Caco-2 (cell line): ENCODE data around the gene ITLN2. TPM values are rescaled to one million over a fixed set of nuclear protein-coding genes. Genes with fewer than 3 reads are reported as not detected.
"Not testable (repeated sequence)": the region's sequence is repeated elsewhere in the genome, so short reads cannot be mapped to it uniquely, and the experiment has no call there.

ENCODE experiments used
- BruUV-seq: library from RNA; stranded (reverse); fragments of 400-500 nt; replicated peaks from 2 replicates; lab custom pipeline; 2021; lab: Mats Ljungman, UMichigan
- CTCF ChIA-PET: fragments of 300-600 bp; sonication (Branson Sonifier 250); formaldehyde crosslinking; loops from one replicate; lab custom pipeline; 2022; ENCODE audit warnings: antibody characterized with exemption; lab: Charles Lee
- POLR2A ChIA-PET: fragments of 300-600 bp; sonication (Branson Sonifier 250); formaldehyde crosslinking; loops from one replicate; lab custom pipeline; 2022; ENCODE audit warnings: antibody characterized with exemption; lab: Charles Lee
- DNase-seq, 2 experiments: peaks; one replicate each; pipeline versions ENCODE4 v3.0.0 to v3.0.0-alpha.2; 2020 to 2022
- H3K27me3 ChIP-seq: replicated peaks from 2 replicates; pipeline ENCODE4 v1.6.0; 2011; ENCODE audit warnings: low read length; ENCODE audit not compliant: control insufficient read depth, insufficient read depth
- H3K36me3 ChIP-seq: 2 replicates; pipeline ENCODE4 v1.5.1; 2011; ENCODE audit warnings: low read length; ENCODE audit not compliant: control insufficient read depth, insufficient read depth
- H3K4me1 ChIP-seq: fragments of 250-450 bp; sonication (Bioruptor Pico); 2 replicates; pipeline ENCODE4 v1.5.1; 2020; ENCODE audit warnings: mild to moderate bottlenecking
- H3K4me3 ChIP-seq: 2 replicates; pipeline ENCODE4 v1.5.1; 2011; ENCODE audit warnings: low read depth, mild to moderate bottlenecking, control low read depth, low read length
- H3K9me3 ChIP-seq: fragments of 250-450 bp; sonication (Bioruptor Pico); 2 replicates; pipeline ENCODE4 v1.5.1; 2020; ENCODE audit warnings: mild to moderate bottlenecking, moderate library complexity
- H3K27ac Mint-ChIP-seq: one replicate; pipeline ENCODE4 v1.8.0; 2022; ENCODE audit warnings: mixed read lengths; ENCODE audit not compliant: unreplicated experiment
- H3K27me3 Mint-ChIP-seq: one replicate; pipeline ENCODE4 v1.8.0; 2022; ENCODE audit warnings: mixed read lengths; ENCODE audit not compliant: insufficient read depth, unreplicated experiment
- H3K36me3 Mint-ChIP-seq: one replicate; pipeline ENCODE4 v1.8.0; 2022; ENCODE audit warnings: mild to moderate bottlenecking, mixed read lengths; ENCODE audit not compliant: insufficient read depth, unreplicated experiment
- H3K4me1 Mint-ChIP-seq: one replicate; pipeline ENCODE4 v1.8.0; 2022; ENCODE audit warnings: low read depth, mixed read lengths; ENCODE audit not compliant: unreplicated experiment
- H3K4me3 Mint-ChIP-seq: one replicate; pipeline ENCODE4 v1.8.0; 2022; ENCODE audit warnings: mild to moderate bottlenecking, moderate library complexity, mixed read lengths; ENCODE audit not compliant: unreplicated experiment
- H3K9me3 Mint-ChIP-seq: one replicate; pipeline ENCODE4 v1.8.0; 2022; ENCODE audit warnings: mixed read lengths; ENCODE audit not compliant: unreplicated experiment
- CTCF ChIP-seq, 2 experiments: fragments of 200-600 bp in 1 of 2; IDR thresholded peaks; 1 replicate in 1 of 2; 2 replicates in 1 of 2; pipeline versions ENCODE4 v1.5.1 to v1.8.0; 2011 to 2022; ENCODE audit warnings: antibody characterized with exemption in 1 of 2, control low read depth in 1 of 2, inconsistent platforms in 1 of 2, low read depth in 1 of 2, low read length in 1 of 2, mild to moderate bottlenecking in 1 of 2, moderate library complexity in 1 of 2; ENCODE audit not compliant: insufficient read depth in 1 of 2, severe bottlenecking in 1 of 2, unreplicated experiment in 1 of 2
- intact Hi-C: fragments of 100-400 bp; cut with micrococcal nuclease; formaldehyde crosslinking; loops from one replicate; pipeline ENCODE4 v1.10.0; 2022; ENCODE audit not compliant: unreplicated experiment
- total RNA-seq: library from RNA; stranded (reverse); gene quantifications from 2 replicates; pipeline ENCODE4 v1.2.3, GENCODE V29; 2022

Gene ITLN2
- total RNA-seq, 1 experiment from 2014 or later: 0.93 TPM

GRCh38 chr1:160901768-160902167, 52.8 kb downstream of the ITLN2 start:
- no peak for DNase-seq
- no peaks in the 10 kb centered on the region; the same call in 1 of the 2 replicates for H3K36me3 ChIP-seq
- peaks cover 6% of the 10 kb centered on the region for H3K9me3 Mint-ChIP-seq
- H3K4me1 ChIP-seq: peaks cover 14% of the 10 kb centered on the region
- no peaks in the 10 kb centered on the region for H3K27me3 ChIP-seq
- H3K27me3 Mint-ChIP-seq: no peaks in the 10 kb centered on the region
- no peak overlapping the region for H3K4me3 ChIP-seq
- intact Hi-C loops: no loop called here
- peaks cover 7% of the 10 kb centered on the region for H3K4me1 Mint-ChIP-seq
- peaks cover 11% of the 10 kb centered on the region for H3K9me3 ChIP-seq
- H3K4me3 Mint-ChIP-seq: no peak overlapping the region
- BruUV-seq: no TSS peak
- H3K36me3 Mint-ChIP-seq: no peaks in the 10 kb centered on the region
- H3K27ac Mint-ChIP-seq: no peak overlapping the region
- TF ChIP-seq CTCF (IDR thresholded peaks at IDR 0.05; ENCODE audit: insufficient read depth in 1 of 2, low read depth in 1 of 2, low read length in 1 of 2, severe bottlenecking in 1 of 2, unreplicated experiment in 1 of 2): no peak
- POLR2A ChIA-PET: no interaction called here
- CTCF ChIA-PET: no interaction called here

- POLR2A ChIA-PET, H3K36me3 ChIP-seq, H3K36me3 Mint-ChIP-seq, H3K27me3 Mint-ChIP-seq, H3K9me3 Mint-ChIP-seq, CTCF ChIA-PET, H3K4me3 ChIP-seq, DNase-seq, H3K4me3 Mint-ChIP-seq, H3K9me3 ChIP-seq, H3K27ac Mint-ChIP-seq, H3K27me3 ChIP-seq, intact Hi-C loops, H3K4me1 Mint-ChIP-seq, BruUV-seq: not testable (repeated sequence)
- H3K4me1 ChIP-seq: peaks cover 14% of the 10 kb centered on the region
These were observed 53.9 kb downstream of the ITLN2 start for GRCh38 chr1:160900683-160901082.

Other genes with a start within 250 kb of the ITLN2 start
- gene CD48, start 243.0 kb downstream of the ITLN2 start, total RNA-seq: not detected in 2 replicates
- not detected in 2 replicates for gene SLAMF7, start 215.6 kb downstream of the ITLN2 start, total RNA-seq
- gene LY9, start 158.6 kb downstream of the ITLN2 start, total RNA-seq: not detected in 2 replicates
- gene CD244, start 91.9 kb downstream of the ITLN2 start, total RNA-seq: 0.11 TPM in 1 of 2 replicates, not detected in the other
- gene ITLN1, start 69.6 kb downstream of the ITLN2 start, total RNA-seq: 0.37 TPM in 1 of 2 replicates, not detected in the other
- gene F11R, start 66.3 kb upstream of the ITLN2 start, total RNA-seq: 182 and 196 TPM in 2 replicates
- 24.8 and 26.8 TPM in 2 replicates for gene TSTD1, start 84.2 kb upstream of the ITLN2 start, total RNA-seq
- 49.7 and 52.7 TPM in 2 replicates for gene USF1, start 91.2 kb upstream of the ITLN2 start, total RNA-seq
- not detected in 2 replicates for gene ARHGAP30, start 115.1 kb upstream of the ITLN2 start, total RNA-seq
- gene NECTIN4, start 134.7 kb upstream of the ITLN2 start, total RNA-seq: 0.20 and 0.74 TPM in 2 replicates
- 2.0 and 2.2 TPM in 2 replicates for gene KLHDC9, start 143.6 kb upstream of the ITLN2 start, total RNA-seq
- 80.0 and 88.0 TPM in 2 replicates for gene PFDN2, start 163.2 kb upstream of the ITLN2 start, total RNA-seq
- 41.8 and 42.1 TPM in 2 replicates for gene NIT1, start 163.3 kb upstream of the ITLN2 start, total RNA-seq
- gene DEDD, start 177.9 kb upstream of the ITLN2 start, total RNA-seq: 33.8 and 37.0 TPM in 2 replicates
- 98.2 and 105 TPM in 2 replicates for gene UFC1, start 199.2 kb upstream of the ITLN2 start, total RNA-seq
- 38.2 and 39.8 TPM in 2 replicates for gene USP21, start 204.7 kb upstream of the ITLN2 start, total RNA-seq
- gene PPOX, start 211.6 kb upstream of the ITLN2 start, total RNA-seq: 25.0 and 25.4 TPM in 2 replicates
- 39.6 and 48.1 TPM in 2 replicates for gene B4GALT3, start 222.7 kb upstream of the ITLN2 start, total RNA-seq
- gene ADAMTS4, start 244.2 kb upstream of the ITLN2 start, total RNA-seq: 0.23 and 0.32 TPM in 2 replicates
- gene NDUFS2, start 247.6 kb upstream of the ITLN2 start, total RNA-seq: 110 and 115 TPM in 2 replicates